CD4-positive, alpha-beta T cell treated with Interleukin-12 subunit alpha and Interleukin-12 subunit beta, for 1 hour (primary cell): Measurements from ENCODE around the gene SAMD4B.

Experiments
- DNase-seq: peaks from one replicate; pipeline ENCODE4 v3.0.0-alpha.2; 2020

SAMD4B gene

GRCh38 chr19:39410017-39410830 lies 68.0 kb downstream of the SAMD4B start:
- peak; percentile 89 for DNase-seq

- no peak for DNase-seq
These were observed 68.5 kb downstream of the SAMD4B start for GRCh38 chr19:39410831-39411080.

GRCh38 chr19:39411081-39411831 lies 69.0 kb downstream of the SAMD4B start:
- DNase-seq, result peak; percentile 72

- DNase-seq, result peak; percentile 93
These were observed 69.5 kb downstream of the SAMD4B start for GRCh38 chr19:39411832-39412099.

GRCh38 chr19:39412100-39412866 lies 70.1 kb downstream of the SAMD4B start, which contains the start of gene PLEKHG2:
TSS of gene PLEKHG2 (plus strand) at chr19:39412669. CDS start at chr19:39414087, 1,418 bp downstream.
- peak; percentile 98 for DNase-seq

GRCh38 chr19:39412867-39413271 lies 70.6 kb downstream of the SAMD4B start:
- no peak for DNase-seq

- peak; percentile 53 for DNase-seq
These were observed 71.2 kb downstream of the SAMD4B start for GRCh38 chr19:39413272-39413910.

GRCh38 chr19:39413911-39414608 lies 71.8 kb downstream of the SAMD4B start:
- DNase-seq, result no peak

GRCh38 chr19:39415111-39416046 lies 73.2 kb downstream of the SAMD4B start:
- DNase-seq, result no peak

- no peak for DNase-seq
These were observed 74.2 kb downstream of the SAMD4B start for GRCh38 chr19:39416152-39417120.

- no peak for DNase-seq
These were observed 75.4 kb downstream of the SAMD4B start for GRCh38 chr19:39417463-39418181.

- no peak for DNase-seq
These were observed 76.8 kb downstream of the SAMD4B start for GRCh38 chr19:39419003-39419402.

GRCh38 chr19:39420769-39421168 lies 78.5 kb downstream of the SAMD4B start:
- DNase-seq, result no peak

GRCh38 chr19:39422020-39422419 lies 79.8 kb downstream of the SAMD4B start:
- DNase-seq, result no peak

- DNase-seq, result no peak
These were observed 81.3 kb downstream of the SAMD4B start for GRCh38 chr19:39423258-39424086.

GRCh38 chr19:39424934-39425333 lies 82.7 kb downstream of the SAMD4B start:
- DNase-seq, result no peak

- DNase-seq, result no peak
These were observed 83.5 kb downstream of the SAMD4B start for GRCh38 chr19:39425744-39426143.

GRCh38 chr19:39426170-39426569 lies 83.9 kb downstream of the SAMD4B start:
- DNase-seq, result no peak

GRCh38 chr19:39427707-39428106 lies 85.5 kb downstream of the SAMD4B start:
- DNase-seq, result no peak
